Cardiac muscle cell (in vitro differentiated cells and primary cell): ENCODE data around the gene PC. TPM values are rescaled to one million over a fixed set of nuclear protein-coding genes. Genes with fewer than 3 reads are reported as not detected.

Experiments used
- DNase-seq, 2 donors: peaks; one replicate each; pipeline versions ENCODE4 v3.0.0 to v3.0.0-alpha.2; 2010 to 2017; ENCODE audit warnings: low read depth in 1 of 2, low spot score in 1 of 2
- H3K27ac ChIP-seq: fragments of 200-600 bp; sonication (generic); 2 replicates; pipeline ENCODE4 v1.5.1; 2016
- H3K27me3 ChIP-seq: fragments of 200-600 bp; sonication (generic); 2 replicates; pipeline ENCODE4 v1.6.0; 2016; ENCODE audit warnings: control low read depth
- H3K36me3 ChIP-seq: fragments of 200-600 bp; sonication (generic); 2 replicates; pipeline ENCODE4 v1.5.1; 2016; ENCODE audit warnings: control low read depth
- H3K4me1 ChIP-seq: fragments of 200-600 bp; sonication (generic); 2 replicates; pipeline ENCODE4 v1.8.1; 2017; ENCODE audit warnings: low read depth, mild to moderate bottlenecking, mixed run types
- H3K4me3 ChIP-seq: fragments of 200-600 bp; sonication (generic); 2 replicates; pipeline ENCODE4 v1.5.1; 2016; ENCODE audit warnings: mild to moderate bottlenecking
- H3K9me3 ChIP-seq: fragments of 200-600 bp; sonication (generic); 2 replicates; pipeline ENCODE4 v1.5.1; 2017; ENCODE audit warnings: low read depth, mild to moderate bottlenecking, control low read depth
- polyA plus RNA-seq: library from polyadenylated mRNA; unstranded; fragments of >200 nt; fragmentation: Nextera tagmentation; extraction: Ambion mirVana; gene quantifications from 2 replicates; pipeline ENCODE4 v1.2.1, GENCODE V29; 2016
- total RNA-seq: library from RNA; depleted of rRNA; stranded (reverse); fragments of >200 nt; gene quantifications from 2 replicates; pipeline ENCODE4 v1.2.3, GENCODE V29; 2016
- TF ChIP-seq, protein P1 (sequence below): IDR thresholded peaks from 2 replicates; pipeline ENCODE4 v1.5.1; 2012; ENCODE audit warnings: low read depth, mild to moderate bottlenecking, low read length

The PC gene
- total and polyA plus RNA-seq, 2 experiments from 2014 or later, result 20.5 to 30.7 TPM

DNA sequence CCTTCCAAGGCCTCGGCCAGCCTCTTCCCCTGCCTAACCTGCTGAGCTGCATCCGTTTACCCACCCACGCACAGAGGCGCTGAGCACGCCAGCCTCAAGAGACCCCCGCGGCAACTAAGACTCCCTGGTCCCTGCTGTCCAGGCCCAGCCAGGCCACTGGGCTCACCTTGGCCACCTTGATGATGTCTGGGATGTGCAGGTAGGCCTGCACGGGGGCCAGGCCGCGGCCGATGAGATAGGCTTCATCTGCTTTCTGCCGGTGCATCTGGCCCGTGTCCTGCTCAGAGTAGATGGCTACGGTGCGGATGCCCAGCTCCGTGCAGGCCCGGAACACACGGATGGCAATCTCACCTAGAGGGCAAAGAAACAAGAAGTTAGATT lies 86.7 kb downstream of the PC start:
- no peak for DNase-seq
- Histone ChIP-seq H3K36me3 (no peaks in the 10 kb centered on the region), H3K27ac (no peak overlapping the region), H3K4me1 (peaks cover 4% of the 10 kb centered on the region), H3K27me3 (no peaks in the 10 kb centered on the region), H3K9me3 (no peaks in the 10 kb centered on the region), H3K4me3 (no peak overlapping the region)
- TF ChIP-seq, protein P1, sequence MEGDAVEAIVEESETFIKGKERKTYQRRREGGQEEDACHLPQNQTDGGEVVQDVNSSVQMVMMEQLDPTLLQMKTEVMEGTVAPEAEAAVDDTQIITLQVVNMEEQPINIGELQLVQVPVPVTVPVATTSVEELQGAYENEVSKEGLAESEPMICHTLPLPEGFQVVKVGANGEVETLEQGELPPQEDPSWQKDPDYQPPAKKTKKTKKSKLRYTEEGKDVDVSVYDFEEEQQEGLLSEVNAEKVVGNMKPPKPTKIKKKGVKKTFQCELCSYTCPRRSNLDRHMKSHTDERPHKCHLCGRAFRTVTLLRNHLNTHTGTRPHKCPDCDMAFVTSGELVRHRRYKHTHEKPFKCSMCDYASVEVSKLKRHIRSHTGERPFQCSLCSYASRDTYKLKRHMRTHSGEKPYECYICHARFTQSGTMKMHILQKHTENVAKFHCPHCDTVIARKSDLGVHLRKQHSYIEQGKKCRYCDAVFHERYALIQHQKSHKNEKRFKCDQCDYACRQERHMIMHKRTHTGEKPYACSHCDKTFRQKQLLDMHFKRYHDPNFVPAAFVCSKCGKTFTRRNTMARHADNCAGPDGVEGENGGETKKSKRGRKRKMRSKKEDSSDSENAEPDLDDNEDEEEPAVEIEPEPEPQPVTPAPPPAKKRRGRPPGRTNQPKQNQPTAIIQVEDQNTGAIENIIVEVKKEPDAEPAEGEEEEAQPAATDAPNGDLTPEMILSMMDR, result no peak

DNA sequence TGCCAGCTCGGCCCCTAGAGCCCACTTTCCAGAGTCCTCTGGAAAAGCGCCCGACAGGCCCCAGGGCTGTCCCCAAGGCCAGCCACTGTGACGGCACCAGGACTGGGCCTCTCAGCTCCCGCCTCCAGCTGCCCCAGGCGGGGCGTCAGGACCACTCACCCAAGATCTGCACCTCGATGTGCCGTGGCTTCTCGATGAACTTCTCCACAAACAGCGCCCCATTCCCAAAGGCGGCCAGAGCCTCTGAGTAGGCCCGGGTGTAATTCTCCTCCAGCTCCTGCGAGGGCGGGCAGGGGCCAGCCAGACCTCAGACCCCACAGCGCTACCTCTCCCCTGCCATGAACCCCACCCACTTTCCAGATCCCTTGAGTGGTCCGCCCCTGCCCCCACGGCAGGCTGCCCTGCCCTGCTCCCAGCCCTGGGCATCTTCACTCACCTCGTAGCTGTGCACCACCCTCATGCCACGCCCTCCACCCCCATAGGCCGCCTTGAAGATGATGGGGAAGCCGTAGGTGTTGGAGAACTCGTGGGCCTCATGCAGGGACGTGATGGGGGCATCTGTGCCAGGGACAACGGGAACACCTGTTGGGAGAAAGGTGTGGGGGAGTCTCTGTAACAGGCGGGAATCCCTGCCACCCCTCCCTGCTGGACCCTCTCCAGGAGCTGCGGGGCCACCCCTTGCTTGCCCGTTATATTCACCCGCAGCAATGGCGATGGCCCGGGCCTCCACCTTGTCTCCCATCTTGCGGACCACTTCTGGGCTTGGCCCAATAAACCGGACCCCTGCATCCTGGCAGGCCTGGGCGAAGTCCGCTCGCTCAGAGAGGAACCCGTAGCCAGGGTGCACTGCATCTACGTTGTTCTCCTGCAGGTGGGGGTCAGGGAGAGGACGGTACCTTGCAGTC lies 87.3 kb downstream of the PC start:
- no peaks in the 10 kb centered on the region for H3K36me3 ChIP-seq
- TF ChIP-seq, protein P1, result no peak
- no peak overlapping the region for H3K4me3 ChIP-seq
- H3K9me3 ChIP-seq, result no peaks in the 10 kb centered on the region
- H3K4me1 ChIP-seq, result no peaks in the 10 kb centered on the region
- no peak overlapping the region for H3K27ac ChIP-seq
- no peaks in the 10 kb centered on the region for H3K27me3 ChIP-seq
- DNase-seq, result no peak

DNA sequence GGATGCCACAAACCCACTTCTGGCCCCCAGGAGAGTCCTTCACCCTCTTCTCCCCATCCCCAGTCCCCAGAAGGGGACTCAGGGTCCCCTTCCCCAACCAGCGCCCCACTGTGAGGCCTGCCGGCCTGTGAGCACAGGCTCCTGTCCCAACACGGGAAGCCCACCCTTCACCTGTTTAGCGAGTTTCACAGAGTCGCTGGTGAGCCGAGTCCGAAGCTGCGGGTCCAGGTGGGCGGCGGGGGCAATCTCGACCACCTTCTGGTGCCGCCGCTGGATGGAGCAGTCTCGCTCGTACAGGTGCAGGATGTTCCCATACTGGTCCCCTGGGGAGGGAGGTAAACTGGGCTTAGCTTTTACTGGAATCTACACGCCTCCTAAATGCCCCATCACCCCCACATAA lies 88.1 kb downstream of the PC start:
- H3K36me3 ChIP-seq, result no peaks in the 10 kb centered on the region
- H3K27me3 ChIP-seq, result no peaks in the 10 kb centered on the region
- no peak for DNase-seq
- TF ChIP-seq, protein P1, result no peak
- H3K9me3 ChIP-seq, result no peaks in the 10 kb centered on the region
- H3K27ac ChIP-seq, result no peak overlapping the region
- no peaks in the 10 kb centered on the region for H3K4me1 ChIP-seq
- H3K4me3 ChIP-seq, result no peak overlapping the region

DNA sequence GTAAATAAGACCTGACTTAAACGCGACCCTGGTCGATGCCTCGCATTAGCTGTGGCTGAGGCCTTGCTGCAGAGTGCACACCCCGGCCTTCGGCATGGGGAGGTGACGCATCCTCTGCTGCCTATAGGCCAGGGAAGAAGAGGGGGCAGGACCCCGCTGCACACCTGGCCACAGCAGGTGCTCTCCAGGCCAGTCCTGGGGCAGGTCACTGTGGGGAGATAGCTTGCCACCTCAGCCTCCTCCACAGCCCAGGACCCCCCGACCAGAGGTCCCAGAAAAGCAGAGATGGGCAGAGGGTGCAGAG lies 88.7 kb downstream of the PC start:
- no peak for DNase-seq
- H3K27me3 ChIP-seq, result no peaks in the 10 kb centered on the region
- H3K4me3 ChIP-seq, result no peak overlapping the region
- H3K4me1 ChIP-seq, result peaks cover 5% of the 10 kb centered on the region
- H3K9me3 ChIP-seq, result no peaks in the 10 kb centered on the region
- H3K27ac ChIP-seq, result no peak overlapping the region
- H3K36me3 ChIP-seq, result no peaks in the 10 kb centered on the region
- TF ChIP-seq, protein P1, result no peak

DNA sequence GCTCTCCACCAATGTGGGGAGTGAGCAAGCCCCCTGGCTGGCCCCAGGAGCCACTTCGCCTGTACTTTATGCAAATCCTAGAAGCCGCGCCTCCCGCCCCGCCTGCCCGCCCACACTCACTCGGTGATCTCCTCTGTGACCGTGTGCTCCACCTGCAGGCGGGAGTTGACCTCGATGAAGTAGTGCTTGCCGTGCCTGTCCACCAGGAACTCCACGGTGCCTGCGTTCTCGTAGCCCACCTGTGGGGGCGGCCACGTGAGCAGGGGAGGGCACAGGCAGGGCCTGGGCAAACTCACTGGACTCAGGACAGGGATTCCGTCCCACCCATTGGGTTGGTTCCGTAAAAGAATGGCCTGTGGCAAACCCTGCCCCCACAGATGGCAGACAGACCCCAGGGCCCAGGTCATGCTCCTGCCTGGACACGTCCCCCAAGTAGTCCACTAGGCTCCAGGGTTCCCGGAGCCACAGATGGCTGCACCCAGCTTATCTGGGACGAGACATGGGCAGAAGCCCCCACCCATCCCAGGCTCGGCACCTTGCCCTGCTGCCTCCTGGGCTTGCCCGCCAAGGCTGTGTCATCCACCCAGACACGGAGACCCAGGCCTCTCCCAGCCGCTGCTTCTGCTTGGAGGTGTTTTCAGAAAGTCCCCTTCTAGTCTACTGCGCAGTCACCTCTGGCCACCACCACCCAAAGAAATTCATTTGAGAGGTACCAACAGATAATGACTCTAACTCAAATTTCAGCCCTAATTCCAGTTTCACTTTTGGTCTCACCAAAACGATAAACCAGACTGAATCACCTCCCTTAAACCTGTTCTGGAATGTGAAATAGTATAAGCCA lies 89.2 kb downstream of the PC start:
- H3K4me3 ChIP-seq, result no peak overlapping the region
- H3K27ac ChIP-seq, result no peak overlapping the region
- no peaks in the 10 kb centered on the region for H3K9me3 ChIP-seq
- H3K4me1 ChIP-seq, result peaks cover 5% of the 10 kb centered on the region
- H3K27me3 ChIP-seq, result no peaks in the 10 kb centered on the region
- DNase-seq, result peak in 1 of 2 donors; percentile 79
- H3K36me3 ChIP-seq, result no peaks in the 10 kb centered on the region
- TF ChIP-seq, protein P1, result peak; percentile 3
